ENCODE results near the gene BCLAF3.

GRCh38 chrX:19972984-19973383 is 17.9 kb downstream of the BCLAF3 start:
- TF ChIP-seq CTCF (IDR thresholded peaks at IDR 0.05) (no peak), POLR2A (IDR thresholded peaks at IDR 0.05) (no peak)
